ENCODE measurements around the gene PPP3CA.
"Not testable (repeated sequence)": the region's sequence is repeated elsewhere in the genome, so short reads cannot be mapped to it uniquely, and the experiment has no call there.

Gene PPP3CA

GRCh38 chr4:101104312-101105052 is 242.8 kb downstream of the PPP3CA start:
- Histone ChIP-seq H2AFZ (ENCODE audit: low read length, unreplicated experiment) (no peak overlapping the region), H3K4me3 (ENCODE audit: low read depth, low read length) (no peak overlapping the region), H3K4me1 (ENCODE audit: control insufficient read depth, insufficient read depth, low read length, unreplicated experiment) (peaks cover 11% of the 10 kb centered on the region), H3K36me3 (ENCODE audit: insufficient read depth, low read length) (peaks cover 4% of the 10 kb centered on the region; the same call in 1 of the 2 replicates), H3K27me3 (ENCODE audit: insufficient read depth, low read length) (no peaks in the 10 kb centered on the region), H3K27ac (ENCODE audit: low read depth, low read length) (no peak overlapping the region), H3K79me2 (ENCODE audit: control insufficient read depth, insufficient read depth, low read length, unreplicated experiment) (no peaks in the 10 kb centered on the region)

GRCh38 chr4:101103381-101104142 is 243.8 kb downstream of the PPP3CA start:
- Histone ChIP-seq H3K27ac (ENCODE audit: low read depth, low read length) (no peak overlapping the region), H3K27me3 (ENCODE audit: insufficient read depth, low read length) (no peaks in the 10 kb centered on the region), H3K4me3 (ENCODE audit: low read depth, low read length) (no peak overlapping the region), H3K4me1 (ENCODE audit: control insufficient read depth, insufficient read depth, low read length, unreplicated experiment) (peaks cover 11% of the 10 kb centered on the region), H2AFZ (ENCODE audit: low read length, unreplicated experiment) (no peak overlapping the region), H3K36me3 (ENCODE audit: insufficient read depth, low read length) (0 out of 2 replicates have a peak, but pooled peaks cover 4% of the 10 kb centered on the region), H3K79me2 (ENCODE audit: control insufficient read depth, insufficient read depth, low read length, unreplicated experiment) (no peaks in the 10 kb centered on the region)

- no peak overlapping the region for H2AFZ ChIP-seq (ENCODE audit: low read length, unreplicated experiment)
- H3K27me3 ChIP-seq (ENCODE audit: insufficient read depth, low read length): no peaks in the 10 kb centered on the region
Observed at GRCh38 chr4:101102114-101102742, 245.1 kb downstream of the PPP3CA start.

GRCh38 chr4:101101072-101101471 is 246.3 kb downstream of the PPP3CA start:
- H3K4me3 ChIP-seq (ENCODE audit: low read depth, low read length): no peak overlapping the region
- H3K4me1 ChIP-seq (ENCODE audit: control insufficient read depth, insufficient read depth, low read length, unreplicated experiment): peaks cover 11% of the 10 kb centered on the region
- H2AFZ ChIP-seq (ENCODE audit: low read length, unreplicated experiment): no peak overlapping the region
- no peak overlapping the region for H3K27ac ChIP-seq (ENCODE audit: low read depth, low read length)
- no peaks in the 10 kb centered on the region for H3K79me2 ChIP-seq (ENCODE audit: control insufficient read depth, insufficient read depth, low read length, unreplicated experiment)
- H3K27me3 ChIP-seq (ENCODE audit: insufficient read depth, low read length): no peaks in the 10 kb centered on the region
- H3K36me3 ChIP-seq (ENCODE audit: insufficient read depth, low read length): 0 out of 2 replicates have a peak, but pooled peaks cover 9% of the 10 kb centered on the region

More at GRCh38 chr4:101102114-101102742, 245.1 kb downstream of the PPP3CA start:
- H3K4me1 ChIP-seq (ENCODE audit: control insufficient read depth, insufficient read depth, low read length, unreplicated experiment): peaks cover 11% of the 10 kb centered on the region
- H3K79me2 ChIP-seq (ENCODE audit: control insufficient read depth, insufficient read depth, low read length, unreplicated experiment): no peaks in the 10 kb centered on the region
- no peak overlapping the region for H3K4me3 ChIP-seq (ENCODE audit: low read depth, low read length)
- no peak overlapping the region for H3K27ac ChIP-seq (ENCODE audit: low read depth, low read length)
- 0 out of 2 replicates have a peak, but pooled peaks cover 11% of the 10 kb centered on the region for H3K36me3 ChIP-seq (ENCODE audit: insufficient read depth, low read length)

- no peak overlapping the region for H3K27ac ChIP-seq (ENCODE audit: low read depth, low read length)
Observed at GRCh38 chr4:101098666-101099400, 248.5 kb downstream of the PPP3CA start.

GRCh38 chr4:101092609-101093008 is 254.7 kb downstream of the PPP3CA start:
- H3K27me3 ChIP-seq (ENCODE audit: insufficient read depth, low read length); H2AFZ ChIP-seq (ENCODE audit: low read length, unreplicated experiment); H3K36me3 ChIP-seq (ENCODE audit: insufficient read depth, low read length); H3K4me3 ChIP-seq (ENCODE audit: low read depth, low read length); H3K27ac ChIP-seq (ENCODE audit: low read depth, low read length); H3K79me2 ChIP-seq (ENCODE audit: control insufficient read depth, insufficient read depth, low read length, unreplicated experiment); H3K4me1 ChIP-seq (ENCODE audit: control insufficient read depth, insufficient read depth, low read length, unreplicated experiment): not testable (repeated sequence)

More at GRCh38 chr4:101098666-101099400, 248.5 kb downstream of the PPP3CA start:
- Histone ChIP-seq H3K27me3 (ENCODE audit: insufficient read depth, low read length) (no peaks in the 10 kb centered on the region), H3K4me1 (ENCODE audit: control insufficient read depth, insufficient read depth, low read length, unreplicated experiment) (peaks cover 5% of the 10 kb centered on the region), H3K79me2 (ENCODE audit: control insufficient read depth, insufficient read depth, low read length, unreplicated experiment) (no peaks in the 10 kb centered on the region), H3K4me3 (ENCODE audit: low read depth, low read length) (no peak overlapping the region), H3K36me3 (ENCODE audit: insufficient read depth, low read length) (0 out of 2 replicates have a peak, but pooled peaks cover 9% of the 10 kb centered on the region), H2AFZ (ENCODE audit: low read length, unreplicated experiment) (no peak overlapping the region)

- no peaks in the 10 kb centered on the region for H3K36me3 ChIP-seq (ENCODE audit: insufficient read depth, low read length)
- no peak overlapping the region for H3K27ac ChIP-seq (ENCODE audit: low read depth, low read length)
- H3K79me2 ChIP-seq (ENCODE audit: control insufficient read depth, insufficient read depth, low read length, unreplicated experiment): no peaks in the 10 kb centered on the region
- H3K4me3 ChIP-seq (ENCODE audit: low read depth, low read length): no peak overlapping the region
- H3K27me3 ChIP-seq (ENCODE audit: insufficient read depth, low read length): no peaks in the 10 kb centered on the region
- no peaks in the 10 kb centered on the region for H3K4me1 ChIP-seq (ENCODE audit: control insufficient read depth, insufficient read depth, low read length, unreplicated experiment)
- H2AFZ ChIP-seq (ENCODE audit: low read length, unreplicated experiment): no peak overlapping the region
Observed at GRCh38 chr4:101089168-101089567, 258.2 kb downstream of the PPP3CA start.

GRCh38 chr4:101086801-101087586 is 260.3 kb downstream of the PPP3CA start:
- H3K27me3 ChIP-seq (ENCODE audit: insufficient read depth, low read length): no peaks in the 10 kb centered on the region
- H3K4me1 ChIP-seq (ENCODE audit: control insufficient read depth, insufficient read depth, low read length, unreplicated experiment): no peaks in the 10 kb centered on the region
- H3K36me3 ChIP-seq (ENCODE audit: insufficient read depth, low read length): peaks cover under 1% of the 10 kb centered on the region; the same call in 1 of the 2 replicates
- no peak overlapping the region for H3K4me3 ChIP-seq (ENCODE audit: low read depth, low read length)
- H3K79me2 ChIP-seq (ENCODE audit: control insufficient read depth, insufficient read depth, low read length, unreplicated experiment): no peaks in the 10 kb centered on the region
- no peak overlapping the region for H2AFZ ChIP-seq (ENCODE audit: low read length, unreplicated experiment)
- H3K27ac ChIP-seq (ENCODE audit: low read depth, low read length): no peak overlapping the region

GRCh38 chr4:101083131-101083530 is 264.2 kb downstream of the PPP3CA start:
- no peaks in the 10 kb centered on the region for H3K27me3 ChIP-seq (ENCODE audit: insufficient read depth, low read length)
- no peaks in the 10 kb centered on the region for H3K4me1 ChIP-seq (ENCODE audit: control insufficient read depth, insufficient read depth, low read length, unreplicated experiment)
- no peak overlapping the region for H3K27ac ChIP-seq (ENCODE audit: low read depth, low read length)
- H3K36me3 ChIP-seq (ENCODE audit: insufficient read depth, low read length): peaks cover 5% of the 10 kb centered on the region; the same call in 1 of the 2 replicates
- H2AFZ ChIP-seq (ENCODE audit: low read length, unreplicated experiment): no peak overlapping the region
- H3K79me2 ChIP-seq (ENCODE audit: control insufficient read depth, insufficient read depth, low read length, unreplicated experiment): no peaks in the 10 kb centered on the region
- H3K4me3 ChIP-seq (ENCODE audit: low read depth, low read length): no peak overlapping the region
